Neuronal stem cell (in vitro differentiated cells): Measurements from ENCODE around the gene DEDD2.
A peak's percentile ranks its signal among the peaks of the same experiment; 100 is the strongest.

ENCODE experiments used
- DNase-seq: peaks from one replicate; pipeline ENCODE4 v3.0.0-alpha.2; 2013; ENCODE audit warnings: low spot score
- H2AFZ ChIP-seq: one replicate; pipeline ENCODE4 v1.6.1; 2013; ENCODE audit warnings: mild to moderate bottlenecking, low read length, inconsistent platforms
- H2AK5ac ChIP-seq: 2 replicates; pipeline ENCODE4 v1.6.1; 2013; ENCODE audit warnings: low read depth, mild to moderate bottlenecking, inconsistent platforms, low read length, moderate library complexity, mixed read lengths
- H2BK120ac ChIP-seq: 2 replicates; pipeline ENCODE4 v1.6.1; 2013; ENCODE audit warnings: low read depth, mild to moderate bottlenecking, inconsistent platforms, low read length, moderate library complexity, mixed read lengths
- H2BK12ac ChIP-seq: one replicate; pipeline ENCODE4 v1.6.1; 2013; ENCODE audit warnings: low read length, inconsistent platforms
- H2BK15ac ChIP-seq: 2 replicates; pipeline ENCODE4 v1.6.1; 2013; ENCODE audit warnings: mild to moderate bottlenecking, low read length, inconsistent platforms, mixed read lengths
- H2BK5ac ChIP-seq: one replicate; pipeline ENCODE4 v1.6.1; 2013; ENCODE audit warnings: inconsistent platforms, mild to moderate bottlenecking, low read length, moderate library complexity
- H3K14ac ChIP-seq: one replicate; pipeline ENCODE4 v1.6.1; 2013; ENCODE audit warnings: low read length, inconsistent platforms
- H3K18ac ChIP-seq: 2 replicates; pipeline ENCODE4 v1.6.1; 2013; ENCODE audit warnings: low read length, inconsistent platforms
- H3K23ac ChIP-seq: 2 replicates; pipeline ENCODE4 v1.6.1; 2013; ENCODE audit warnings: low read depth, mild to moderate bottlenecking, mixed read lengths, low read length, inconsistent platforms; ENCODE audit not compliant: poor library complexity
- H3K27ac ChIP-seq: replicated peaks from 3 replicates; pipeline ENCODE4 v1.5.1; 2013; ENCODE audit warnings: low read length, inconsistent platforms
- H3K27me3 ChIP-seq, 3 experiments: 2 replicates each; pipeline ENCODE4 v1.6.1; 2013; ENCODE audit warnings: low read length in 3 of 3, mild to moderate bottlenecking in 2 of 3, inconsistent platforms in 1 of 3, low read depth in 1 of 3, mixed read lengths in 1 of 3, moderate library complexity in 1 of 3; ENCODE audit not compliant: control insufficient read depth in 3 of 3, insufficient read depth in 3 of 3
- H3K36me3 ChIP-seq, 2 donors: replicated peaks in 1 of 2; 2 replicates each; pipeline ENCODE4 v1.6.1; 2013; ENCODE audit warnings: low read length in 2 of 2; ENCODE audit not compliant: control insufficient read depth in 2 of 2, insufficient read depth in 2 of 2
- H3K4ac ChIP-seq: 2 replicates; pipeline ENCODE4 v1.6.1; 2013; ENCODE audit warnings: inconsistent platforms, mild to moderate bottlenecking, low read length, moderate library complexity
- H3K4me1 ChIP-seq, 2 donors: 1 replicate in 1 of 2; 2 replicates in 1 of 2; pipeline ENCODE4 v1.6.1; 2013; ENCODE audit warnings: low read length in 2 of 2, low read depth in 1 of 2; ENCODE audit not compliant: control insufficient read depth in 2 of 2, insufficient read depth in 1 of 2
- H3K4me2 ChIP-seq: one replicate; pipeline ENCODE4 v1.6.1; 2013; ENCODE audit warnings: mild to moderate bottlenecking, low read length, inconsistent platforms; ENCODE audit not compliant: insufficient read depth, poor library complexity, severe bottlenecking
- H3K4me3 ChIP-seq, 2 donors: 2 replicates each; pipeline ENCODE4 v1.5.1; 2013; ENCODE audit warnings: low read length in 2 of 2, mild to moderate bottlenecking in 2 of 2, inconsistent platforms in 1 of 2, moderate library complexity in 1 of 2
- H3K79me1 ChIP-seq: one replicate; pipeline ENCODE4 v1.6.1; 2013; ENCODE audit warnings: low read depth, mild to moderate bottlenecking, inconsistent platforms, low read length, moderate library complexity
- H3K9ac ChIP-seq: one replicate; pipeline ENCODE4 v1.6.1; 2013; ENCODE audit warnings: mild to moderate bottlenecking, low read depth, low read length, inconsistent platforms; ENCODE audit not compliant: poor library complexity
- H3K9me3 ChIP-seq, 2 donors: replicated peaks in 1 of 2; 2 replicates each; pipeline versions ENCODE3 to v1.6.1; 2013; ENCODE audit warnings: low read length in 2 of 2, mild to moderate bottlenecking in 2 of 2, inconsistent platforms in 1 of 2, low read depth in 1 of 2, mixed read lengths in 1 of 2, moderate library complexity in 1 of 2; ENCODE audit not compliant: control insufficient read depth in 2 of 2, insufficient read depth in 1 of 2
- H4K8ac ChIP-seq: one replicate; pipeline ENCODE4 v1.6.1; 2013; ENCODE audit warnings: low read depth, mild to moderate bottlenecking, inconsistent platforms, low read length, moderate library complexity
- H4K91ac ChIP-seq: one replicate; pipeline ENCODE4 v1.6.1; 2013; ENCODE audit warnings: low read length, low read depth, mild to moderate bottlenecking, inconsistent platforms; ENCODE audit not compliant: poor library complexity
- WGBS, 2 donors: extraction: QIAGEN DNeasy Blood & Tissue Kit; methylation state at CpG; one replicate each; pipeline ENCODE4 v1.1.7; 2013; ENCODE audit warnings: missing lambda C conversion rate in 2 of 2, mixed read lengths in 1 of 2; ENCODE audit not compliant: insufficient read length in 2 of 2, insufficient replicate concordance in 1 of 2; ENCODE audit errors: extremely low coverage in 2 of 2; 5-methylcytosine and 5-hydroxymethylcytosine counted together

The DEDD2 gene

GRCh38 chr19:42196011-42197001 is 21.2 kb downstream of the DEDD2 start:
- Histone ChIP-seq H2BK120ac (no peak overlapping the region), H3K27me3 (peaks cover 0 to 13% (median 0%) of the 10 kb centered on the region in 3 experiments), H3K4ac (no peak overlapping the region), H2BK15ac (no peak overlapping the region), H3K27ac (no peak overlapping the region), H2AFZ (no peak overlapping the region), H3K4me2 (no peak overlapping the region), H3K18ac (no peak overlapping the region), H3K14ac (peak overlapping the region; percentile 8), H4K8ac (no peak overlapping the region), H3K9me3 (peaks cover 2 to 5% of the 10 kb centered on the region in 2 donors), H2AK5ac (peak overlapping the region; percentile 43), H3K36me3 (peaks cover 36 to 38% of the 10 kb centered on the region in 2 donors), H3K4me3 (no peak overlapping the region), H2BK5ac (no peak overlapping the region), H3K4me1 (no peaks in the 10 kb centered on the region), H3K23ac (peak overlapping the region; percentile 85), H4K91ac (no peak overlapping the region), H2BK12ac (no peak overlapping the region), H3K79me1 (peaks cover 9% of the 10 kb centered on the region), H3K9ac (no peak overlapping the region)
- WGBS, 2 donors, result no CpG with 5 or more reads among the region's 47 CpGs
- no peak for DNase-seq

GRCh38 chr19:42193706-42194105 is 23.8 kb downstream of the DEDD2 start:
- Histone ChIP-seq H3K27ac (no peak overlapping the region), H2BK12ac (no peak overlapping the region), H2AFZ (no peak overlapping the region), H3K9me3 (peaks cover 2 to 5% of the 10 kb centered on the region in 2 donors), H3K4me3 (no peak overlapping the region), H4K91ac (no peak overlapping the region), H3K27me3 (peaks cover 0 to 33% (median 0%) of the 10 kb centered on the region in 3 experiments), H4K8ac (no peak overlapping the region), H3K4me2 (no peak overlapping the region), H3K9ac (no peak overlapping the region), H3K79me1 (peaks cover 5% of the 10 kb centered on the region), H3K23ac (no peak overlapping the region), H3K4me1 (no peaks in the 10 kb centered on the region), H2BK120ac (no peak overlapping the region), H3K36me3 (peaks cover 10 to 13% of the 10 kb centered on the region in 2 donors), H3K18ac (no peak overlapping the region), H3K14ac (no peak overlapping the region), H3K4ac (no peak overlapping the region), H2BK5ac (no peak overlapping the region), H2BK15ac (no peak overlapping the region), H2AK5ac (no peak overlapping the region)
- WGBS, 2 donors, result no CpG with 5 or more reads among the region's 3 CpGs
- DNase-seq, result no peak

- H3K9ac ChIP-seq, result no peak overlapping the region
- no peak for DNase-seq
Observed at GRCh38 chr19:42193294-42193693, 24.2 kb downstream of the DEDD2 start.

DNA sequence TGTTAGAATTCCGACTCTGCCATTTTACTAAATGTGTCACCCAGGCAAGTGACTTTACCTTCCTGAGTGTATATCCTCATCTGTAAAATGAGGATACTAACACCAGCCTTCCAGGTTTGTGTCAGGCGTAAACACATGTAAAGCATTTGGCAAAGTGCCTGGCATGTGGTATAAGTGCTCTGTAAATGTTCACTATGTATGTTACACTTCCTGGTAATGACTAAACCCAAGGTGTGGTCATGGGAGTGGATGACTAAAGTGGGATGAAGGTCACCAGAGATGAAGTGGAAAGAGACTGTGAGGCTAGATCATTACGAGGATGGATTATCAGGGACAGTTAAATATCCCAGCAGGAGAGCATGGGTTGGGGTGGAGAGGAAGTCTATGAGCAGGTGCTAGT is 25.6 kb downstream of the DEDD2 start:
- WGBS, 2 donors, result no CpG with 5 or more reads among the region's 3 CpGs
- H3K4ac ChIP-seq, result no peak overlapping the region
- H3K18ac ChIP-seq, result no peak overlapping the region
- H3K14ac ChIP-seq, result no peak overlapping the region
- peaks cover 1% of the 10 kb centered on the region for H3K79me1 ChIP-seq
- peaks cover 0 to 33% (median 0%) of the 10 kb centered on the region in 3 experiments for H3K27me3 ChIP-seq
- H2BK12ac ChIP-seq, result no peak overlapping the region
- H2BK120ac ChIP-seq, result no peak overlapping the region
- no peak overlapping the region for H2AFZ ChIP-seq
- H3K27ac ChIP-seq, result no peak overlapping the region
- no peaks in the 10 kb centered on the region for H3K4me1 ChIP-seq
- no peak overlapping the region for H2AK5ac ChIP-seq
- peaks cover 2 to 5% of the 10 kb centered on the region in 2 donors for H3K9me3 ChIP-seq
- no peak overlapping the region for H4K8ac ChIP-seq
- no peak for DNase-seq
- no peak overlapping the region for H3K9ac ChIP-seq
- no peak overlapping the region for H3K4me3 ChIP-seq
- no peak overlapping the region for H2BK5ac ChIP-seq
- peaks cover 0 to 3% of the 10 kb centered on the region in 2 donors for H3K36me3 ChIP-seq
- H3K23ac ChIP-seq, result no peak overlapping the region
- H3K4me2 ChIP-seq, result no peak overlapping the region
- no peak overlapping the region for H2BK15ac ChIP-seq
- no peak overlapping the region for H4K91ac ChIP-seq

More at GRCh38 chr19:42193294-42193693, 24.2 kb downstream of the DEDD2 start:
- Histone ChIP-seq H3K4me1 (no peaks in the 10 kb centered on the region), H3K27ac (no peak overlapping the region), H3K79me1 (peaks cover 3% of the 10 kb centered on the region), H3K27me3 (peaks cover 0 to 33% (median 0%) of the 10 kb centered on the region in 3 experiments), H3K9me3 (peaks cover 2 to 5% of the 10 kb centered on the region in 2 donors), H2BK12ac (no peak overlapping the region), H4K91ac (no peak overlapping the region), H3K36me3 (peaks cover 6 to 10% of the 10 kb centered on the region in 2 donors), H3K4ac (no peak overlapping the region), H3K4me2 (no peak overlapping the region), H2BK5ac (no peak overlapping the region), H2BK15ac (no peak overlapping the region), H2AK5ac (no peak overlapping the region), H3K4me3 (no peak overlapping the region), H2BK120ac (no peak overlapping the region), H3K23ac (no peak overlapping the region), H2AFZ (no peak overlapping the region), H4K8ac (no peak overlapping the region), H3K14ac (no peak overlapping the region), H3K18ac (no peak overlapping the region)
- no CpG with 5 or more reads among the region's 1 CpG for WGBS, 2 donors
